Measurements from ENCODE around the gene NCL. TPM values are rescaled to one million over a fixed set of nuclear protein-coding genes. Genes with fewer than 3 reads are reported as not detected.

NCL gene
- total RNA-seq, 6 experiments from 2014 or later, result 503 to 649 (median 589) TPM

GRCh38 chr2:231497651-231498050, 33.4 kb upstream of the NCL start:
- DNase-seq, result no peak
- Mint-ChIP-seq H3K36me3 (ENCODE audit: low read depth) (no peaks in the 10 kb centered on the region), H3K4me3 (no peak overlapping the region), H3K9me3 (no peaks in the 10 kb centered on the region), H3K27ac (no peak overlapping the region), H3K27me3 (ENCODE audit: insufficient read depth) (peaks cover 2% of the 10 kb centered on the region; the same call in 1 of the 2 replicates), H3K4me1 (ENCODE audit: low read depth) (no peaks in the 10 kb centered on the region)
- TF ChIP-seq CTCF (IDR thresholded peaks at IDR 0.05), result no peak

GRCh38 chr2:231494669-231495068, 30.4 kb upstream of the NCL start:
- H3K4me1 Mint-ChIP-seq (ENCODE audit: low read depth), result no peaks in the 10 kb centered on the region
- no peaks in the 10 kb centered on the region for H3K9me3 Mint-ChIP-seq
- no peak overlapping the region for H3K4me3 Mint-ChIP-seq
- H3K27ac Mint-ChIP-seq, result no peak overlapping the region
- DNase-seq, result no peak
- H3K27me3 Mint-ChIP-seq (ENCODE audit: insufficient read depth), result peaks cover 2% of the 10 kb centered on the region; the same call in 1 of the 2 replicates
- H3K36me3 Mint-ChIP-seq (ENCODE audit: low read depth), result no peaks in the 10 kb centered on the region
- TF ChIP-seq CTCF (IDR thresholded peaks at IDR 0.05), result no peak

- Mint-ChIP-seq H3K4me3 (no peak overlapping the region), H3K36me3 (ENCODE audit: low read depth) (no peaks in the 10 kb centered on the region), H3K9me3 (no peaks in the 10 kb centered on the region; the same call in 1 of the 2 replicates), H3K27me3 (ENCODE audit: insufficient read depth) (peaks cover 6% of the 10 kb centered on the region), H3K27ac (no peak overlapping the region), H3K4me1 (ENCODE audit: low read depth) (no peaks in the 10 kb centered on the region)
- no peak for DNase-seq
- TF ChIP-seq CTCF (IDR thresholded peaks at IDR 0.05), result no peak
Measured at GRCh38 chr2:231490801-231491200, 26.5 kb upstream of the NCL start.

- Mint-ChIP-seq H3K9me3 (no peaks in the 10 kb centered on the region; the same call in 1 of the 2 replicates), H3K4me3 (no peak overlapping the region), H3K36me3 (ENCODE audit: low read depth) (no peaks in the 10 kb centered on the region), H3K27ac (no peak overlapping the region), H3K4me1 (ENCODE audit: low read depth) (no peaks in the 10 kb centered on the region), H3K27me3 (ENCODE audit: insufficient read depth) (peaks cover 6% of the 10 kb centered on the region)
- peak; percentile 35 for DNase-seq
- TF ChIP-seq CTCF (IDR thresholded peaks at IDR 0.05), result peak; percentile 66
Measured at GRCh38 chr2:231489990-231490389, 25.7 kb upstream of the NCL start.

GRCh38 chr2:231488331-231488730, 24.0 kb upstream of the NCL start:
- Mint-ChIP-seq H3K4me1 (ENCODE audit: low read depth) (no peaks in the 10 kb centered on the region), H3K27me3 (ENCODE audit: insufficient read depth) (peaks cover 6% of the 10 kb centered on the region), H3K4me3 (no peak overlapping the region), H3K9me3 (no peaks in the 10 kb centered on the region; the same call in 1 of the 2 replicates), H3K36me3 (ENCODE audit: low read depth) (no peaks in the 10 kb centered on the region), H3K27ac (no peak overlapping the region)
- TF ChIP-seq CTCF (IDR thresholded peaks at IDR 0.05), result no peak
- no peak for DNase-seq

Measured in HFFc6 (cell line).